Breast epithelium (tissue), 3 donors: ENCODE data around the gene LTB4R.

Source experiments
- POLR2A ChIP-seq: fragments of 450-650 bp; IDR thresholded peaks from one replicate; pipeline ENCODE4 v1.6.1; 2016; ENCODE audit warnings: antibody characterized with exemption, mild to moderate bottlenecking, moderate library complexity
- TF ChIP-seq, protein P1 (sequence below), 3 donors: fragments of 450-650 bp; IDR thresholded peaks; one replicate each; pipeline ENCODE4 v1.5.1; 2016 to 2017; ENCODE audit warnings: antibody characterized with exemption in 3 of 3, mild to moderate bottlenecking in 3 of 3, moderate library complexity in 3 of 3

DNA sequence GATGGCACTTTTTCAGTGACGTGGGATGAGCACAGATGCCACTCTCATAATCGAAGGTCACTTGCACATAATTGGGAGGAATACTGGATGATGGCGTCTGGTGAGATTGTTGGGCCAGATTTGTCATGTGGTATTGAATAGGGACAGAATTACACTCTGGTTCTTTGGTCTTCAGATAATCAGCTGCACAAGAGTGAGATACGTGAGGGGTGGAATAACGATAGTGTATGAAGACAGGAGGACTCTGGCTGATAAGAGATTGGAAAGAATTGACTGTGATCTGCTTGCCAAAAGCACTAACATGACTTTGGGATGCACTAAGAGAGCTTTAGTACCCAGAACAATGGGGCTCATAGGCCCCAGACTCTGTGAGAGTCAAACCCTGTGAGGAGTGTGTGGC, 32.9 kb upstream of the LTB4R start:
- TF ChIP-seq POLR2A = no peak
- TF ChIP-seq, protein P1, sequence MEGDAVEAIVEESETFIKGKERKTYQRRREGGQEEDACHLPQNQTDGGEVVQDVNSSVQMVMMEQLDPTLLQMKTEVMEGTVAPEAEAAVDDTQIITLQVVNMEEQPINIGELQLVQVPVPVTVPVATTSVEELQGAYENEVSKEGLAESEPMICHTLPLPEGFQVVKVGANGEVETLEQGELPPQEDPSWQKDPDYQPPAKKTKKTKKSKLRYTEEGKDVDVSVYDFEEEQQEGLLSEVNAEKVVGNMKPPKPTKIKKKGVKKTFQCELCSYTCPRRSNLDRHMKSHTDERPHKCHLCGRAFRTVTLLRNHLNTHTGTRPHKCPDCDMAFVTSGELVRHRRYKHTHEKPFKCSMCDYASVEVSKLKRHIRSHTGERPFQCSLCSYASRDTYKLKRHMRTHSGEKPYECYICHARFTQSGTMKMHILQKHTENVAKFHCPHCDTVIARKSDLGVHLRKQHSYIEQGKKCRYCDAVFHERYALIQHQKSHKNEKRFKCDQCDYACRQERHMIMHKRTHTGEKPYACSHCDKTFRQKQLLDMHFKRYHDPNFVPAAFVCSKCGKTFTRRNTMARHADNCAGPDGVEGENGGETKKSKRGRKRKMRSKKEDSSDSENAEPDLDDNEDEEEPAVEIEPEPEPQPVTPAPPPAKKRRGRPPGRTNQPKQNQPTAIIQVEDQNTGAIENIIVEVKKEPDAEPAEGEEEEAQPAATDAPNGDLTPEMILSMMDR (IDR thresholded peaks at IDR 0.05) = no peak
